ENCODE results near the gene PANK4. TPM values are rescaled to one million over a fixed set of nuclear protein-coding genes. Genes with fewer than 3 reads are reported as not detected.
A peak's percentile ranks its signal among the peaks of the same experiment; 100 is the strongest.

The PANK4 gene
- polyA plus RNA-seq, 2 of the 4 experiments (the other 2 are of a cell fraction): 8.1 to 13.8 TPM

DNA sequence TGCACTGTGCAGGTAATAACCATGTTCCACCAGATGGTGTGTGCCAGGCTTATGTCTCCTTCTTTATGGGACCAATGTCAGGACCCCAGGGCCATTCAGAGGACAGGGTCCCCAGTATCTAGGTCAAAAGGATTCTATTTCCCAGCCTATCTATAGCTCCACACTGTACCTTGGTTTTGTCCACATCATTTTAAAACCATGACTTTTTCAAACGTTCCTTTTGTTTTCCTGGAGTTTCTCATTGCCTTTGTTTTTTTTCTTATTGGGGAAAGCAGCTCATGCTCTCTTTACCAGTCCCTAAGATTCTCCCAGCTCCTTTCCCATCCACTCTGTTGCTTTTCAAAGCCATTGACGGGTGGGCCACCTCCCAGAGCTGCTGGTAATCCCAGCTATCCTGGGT lies 37.7 kb downstream of the PANK4 start:
- H3K4me2 ChIP-seq: no peak overlapping the region
- FAIRE-seq: no peak
- DNase-seq (ENCODE audit: low read depth in 1 of 2, low spot score in 1 of 2): no peak
- ChIA-PET POLR2A (no interaction called here), CTCF (interaction anchor here (0.8 to 1.8 kb wide), 6 partner anchors 8 to 74 kb away, joined by 3 to 5 read pairs (median 4); no protein-coding TSS in a partner anchor)
- no peak for ATAC-seq
- TF ChIP-seq CHD4 (IDR thresholded peaks at IDR 0.05; ENCODE audit: borderline replicate concordance) (no peak), USF2 (IDR thresholded peaks at IDR 0.05) (no peak), EHF (CRISPR knock-in tag; IDR thresholded peaks at IDR 0.05) (no peak), ZFP36 (IDR thresholded peaks at IDR 0.05; ENCODE audit: borderline replicate concordance, partially characterized antibody) (no peak), ELK1 (IDR thresholded peaks at IDR 0.05; ENCODE audit: low read depth, low read length) (no peak), POLR2A (IDR thresholded peaks at IDR 0.05; ENCODE audit: low read length) (no peak), ZC3H11A (IDR thresholded peaks at IDR 0.05) (no peak), HES2 (IDR thresholded peaks at IDR 0.05) (no peak), TP53 (CRISPR knock-in tag; IDR thresholded peaks at IDR 0.05) (no peak), TFCP2L1 (CRISPR knock-in tag; IDR thresholded peaks at IDR 0.05) (no peak), NR3C1 (IDR thresholded peaks at IDR 0.05) (no peak), MAFK (IDR thresholded peaks at IDR 0.05; ENCODE audit: partially characterized antibody) (no peak), JUNB (IDR thresholded peaks at IDR 0.05) (no peak), RNF2 (IDR thresholded peaks at IDR 0.05; ENCODE audit: borderline replicate concordance, low read depth) (no peak)
- WGBS (ENCODE audit: missing lambda C conversion rate): 44% methylated on average over 2 of the region's 2 CpGs
- peaks cover 5% of the 10 kb centered on the region; the same call in 1 of the 3 replicates for H3K9me3 ChIP-seq
- no peak overlapping the region for H3K27ac ChIP-seq
- H3K4me1 ChIP-seq: peaks cover 2% of the 10 kb centered on the region; the same call in 2 of the 3 replicates
- no peak overlapping the region for H3K4me3 ChIP-seq

DNA sequence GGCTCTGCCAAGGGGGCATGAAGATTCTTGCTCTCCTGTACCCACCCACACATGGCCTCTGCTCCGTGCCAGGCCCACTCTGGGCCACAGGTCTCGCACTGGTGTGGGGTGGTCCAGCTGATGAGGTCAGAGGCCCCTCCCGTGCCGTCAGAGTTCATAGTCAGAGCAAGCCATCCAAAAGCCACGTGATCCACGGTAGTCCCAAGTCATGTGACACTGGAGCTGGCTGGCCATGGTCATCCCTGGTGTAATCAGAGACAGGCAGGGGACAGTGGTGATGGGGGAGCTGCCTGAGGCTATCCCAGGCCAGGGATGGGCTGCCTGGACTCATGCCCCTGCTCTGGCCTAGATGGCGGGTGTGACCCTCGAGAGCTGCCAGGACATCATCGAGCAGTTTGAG lies 39.8 kb downstream of the PANK4 start:
- CTCF ChIA-PET: interaction anchor here (1.1 to 1.2 kb wide), 2 partner anchors 43 to 61 kb away, joined by 3 read pairs; no protein-coding TSS in a partner anchor

DNA sequence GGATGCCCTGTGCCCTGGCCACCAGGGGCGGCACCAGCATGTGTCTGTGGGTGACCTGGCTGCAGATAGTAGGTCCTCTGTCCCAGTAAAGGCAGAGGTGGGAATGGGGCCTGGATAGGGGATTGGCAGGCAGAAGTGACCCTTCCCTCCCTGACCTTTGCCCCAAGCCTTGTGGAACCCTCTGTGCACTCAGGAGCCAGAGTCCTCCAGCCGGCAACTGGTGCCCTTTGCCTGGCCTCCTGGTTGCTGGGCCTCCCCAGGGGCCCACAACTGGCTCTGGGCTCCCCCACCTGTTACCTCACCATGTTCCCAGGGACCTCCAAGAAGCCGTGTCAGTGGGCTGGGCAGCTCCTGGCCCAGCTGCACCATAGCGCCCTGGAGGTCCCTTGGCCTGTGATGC lies 40.4 kb downstream of the PANK4 start:
- no peaks in the 10 kb centered on the region for H3K4me1 ChIP-seq
- H3K9me3 ChIP-seq: peaks cover 5% of the 10 kb centered on the region; the same call in 1 of the 3 replicates
- no peak for FAIRE-seq
- no peak overlapping the region for H3K27ac ChIP-seq
- CTCF ChIA-PET: interaction anchor here (1.0 to 1.2 kb wide), 2 partner anchors 9 to 61 kb away, joined by 3 read pairs; no protein-coding TSS in a partner anchor
- no peak overlapping the region for H3K4me3 ChIP-seq
- no peak for ATAC-seq
- no peak overlapping the region for H3K4me2 ChIP-seq
- WGBS (ENCODE audit: missing lambda C conversion rate): no CpG with 5 or more reads among the region's 4 CpGs
- POLR2A ChIA-PET: no interaction called here
- no peak for DNase-seq (ENCODE audit: low read depth in 1 of 2, low spot score in 1 of 2)
- TF ChIP-seq RNF2 (IDR thresholded peaks at IDR 0.05; ENCODE audit: borderline replicate concordance, low read depth) (no peak), EP300 (IDR thresholded peaks at IDR 0.05) (no peak)

More for the DNA sequence above, 39.8 kb downstream of the PANK4 start:
- Histone ChIP-seq H3K27ac (no peak overlapping the region), H3K4me2 (no peak overlapping the region), H3K4me1 (no peaks in the 10 kb centered on the region), H3K9me3 (peaks cover 5% of the 10 kb centered on the region; the same call in 1 of the 3 replicates), H3K4me3 (no peak overlapping the region)
- no peak for DNase-seq (ENCODE audit: low read depth in 1 of 2, low spot score in 1 of 2)
- WGBS (ENCODE audit: missing lambda C conversion rate): no CpG with 5 or more reads among the region's 9 CpGs
- POLR2A ChIA-PET: no interaction called here
- TF ChIP-seq USF2 (IDR thresholded peaks at IDR 0.05): 0 out of 2 replicates have a peak, but pooled peaks have one; percentile 21
- TF ChIP-seq NR3C1 (IDR thresholded peaks at IDR 0.05): no peak
- ATAC-seq: no peak
- FAIRE-seq: no peak

GRCh38 chr1:2483970-2484369 lies 42.4 kb downstream of the PANK4 start:
- FAIRE-seq (no peak), ATAC-seq (no peak), DNase-seq (ENCODE audit: low read depth in 1 of 2, low spot score in 1 of 2) (no peak)
- Histone ChIP-seq H3K9me3 (no peaks in the 10 kb centered on the region; the same call in 2 of the 3 replicates), H3K4me2 (no peak overlapping the region), H3K27ac (no peak overlapping the region), H3K4me1 (no peaks in the 10 kb centered on the region), H3K4me3 (no peak overlapping the region)
- WGBS (ENCODE audit: missing lambda C conversion rate): 82% methylated on average over 6 of the region's 16 CpGs
- CTCF ChIA-PET: interaction anchor here (1.0 kb wide), 1 partner anchor 40 kb away, joined by 3 read pairs; no protein-coding TSS in a partner anchor
- TF ChIP-seq ZFP36 (IDR thresholded peaks at IDR 0.05; ENCODE audit: borderline replicate concordance, partially characterized antibody): no peak
- no peak for TF ChIP-seq NFE2L2 (conservative IDR thresholded peaks at IDR 0.05; ENCODE audit: low read length)
- no peak for TF ChIP-seq PBX3 (IDR thresholded peaks at IDR 0.05)
- TF ChIP-seq CBX2 (IDR thresholded peaks at IDR 0.05; ENCODE audit: borderline replicate concordance, low read depth): no peak
- TF ChIP-seq HEYL (CRISPR knock-in tag; IDR thresholded peaks at IDR 0.05): no peak
- POLR2A ChIA-PET: no interaction called here

Measured in A549 (cell line).